CD4-positive, alpha-beta T cell (primary cell): ENCODE measurements around the gene ASCL3. TPM values are rescaled to one million over a fixed set of nuclear protein-coding genes. Genes with fewer than 3 reads are reported as not detected.

Experiments used
- ATAC-seq: fragments of 200-7000 bp; cut with Tn5 transposase; one replicate; pipeline ENCODE4 v1.10.0; 2022; ENCODE audit warnings: mild to moderate bottlenecking; ENCODE audit not compliant: poor library complexity
- CTCF ChIA-PET: fragments of 350-600 bp; sonication (Branson Sonifier 250); formaldehyde crosslinking; loops from one replicate; lab custom pipeline; 2021; ENCODE audit warnings: antibody characterized with exemption, inconsistent platforms; lab: Charles Lee
- POLR2A ChIA-PET: fragments of 350-600 bp; sonication (Branson Sonifier 250); formaldehyde crosslinking; loops from one replicate; lab custom pipeline; 2021; ENCODE audit warnings: antibody characterized with exemption, inconsistent platforms; lab: Charles Lee
- DNase-seq, 14 experiments: peaks; one replicate each; pipeline ENCODE4 v3.0.0-alpha.2; 2013 to 2020; ENCODE audit warnings: mixed read lengths in 2 of 14
- H3K27ac ChIP-seq, 2 donors: one replicate each; pipeline versions ENCODE4 v1.5.1 to v1.7.0; 2013; ENCODE audit warnings: low read length in 2 of 2, low read depth in 1 of 2, mild to moderate bottlenecking in 1 of 2
- H3K27me3 ChIP-seq, 2 experiments: 1 replicate in 1 of 2; 2 replicates in 1 of 2; pipeline versions ENCODE4 v1.6.1 to v1.7.0; 2013; ENCODE audit warnings: low read length in 2 of 2, control low read depth in 1 of 2, mild to moderate bottlenecking in 1 of 2, moderate library complexity in 1 of 2; ENCODE audit not compliant: insufficient read depth in 2 of 2, control insufficient read depth in 1 of 2
- H3K36me3 ChIP-seq: one replicate; pipeline ENCODE4 v1.6.1; 2013; ENCODE audit warnings: low read length, control low read depth; ENCODE audit not compliant: insufficient read depth
- H3K4me1 ChIP-seq: one replicate; pipeline ENCODE4 v1.6.1; 2013; ENCODE audit warnings: low read length, control low read depth; ENCODE audit not compliant: insufficient read depth
- H3K4me3 ChIP-seq: one replicate; pipeline ENCODE4 v1.5.1; 2013; ENCODE audit warnings: mild to moderate bottlenecking, low read length, moderate library complexity
- H3K9me3 ChIP-seq, 2 experiments: 1 replicate in 1 of 2; 2 replicates in 1 of 2; pipeline versions ENCODE4 v1.6.1 to v1.7.0; 2013; ENCODE audit warnings: low read length in 2 of 2, mild to moderate bottlenecking in 2 of 2, control low read depth in 1 of 2, moderate library complexity in 1 of 2; ENCODE audit not compliant: control insufficient read depth in 1 of 2, insufficient read depth in 1 of 2
- H3K27ac Mint-ChIP-seq: one replicate; pipeline ENCODE4 v1.8.0; 2020; ENCODE audit warnings: mixed read lengths
- H3K27me3 Mint-ChIP-seq: one replicate; pipeline ENCODE4 v1.8.0; 2021; ENCODE audit warnings: mixed read lengths
- H3K36me3 Mint-ChIP-seq: one replicate; pipeline ENCODE4 v1.8.0; 2021; ENCODE audit warnings: low read depth, mixed read lengths
- H3K4me1 Mint-ChIP-seq: one replicate; pipeline ENCODE4 v1.8.0; 2021; ENCODE audit warnings: low read depth, mixed read lengths
- H3K4me3 Mint-ChIP-seq: one replicate; pipeline ENCODE4 v1.8.0; 2020; ENCODE audit warnings: mild to moderate bottlenecking, mixed read lengths
- H3K9me3 Mint-ChIP-seq: one replicate; pipeline ENCODE4 v1.8.0; 2020; ENCODE audit warnings: mixed read lengths
- CTCF ChIP-seq: fragments of 200-600 bp; IDR thresholded peaks from one replicate; pipeline ENCODE4 v1.8.0; 2022; ENCODE audit warnings: antibody characterized with exemption, mild to moderate bottlenecking
- intact Hi-C, 2 experiments: fragments of 100-400 bp; cut with DNase I in 1 of 2; cut with micrococcal nuclease in 1 of 2; formaldehyde crosslinking; loops; one replicate each; pipeline versions ENCODE4 v1.15.1 to v1.9.0; 2023 to 2025; cut with DNase I, micrococcal nuclease
- total RNA-seq, 174 experiments: library from RNA in 2 of 174; stranded (reverse) in 2 of 174; gene quantifications; one replicate each; pipeline ENCODE4 v1.2.3 and lab custom pipeline; 2021 to 2026

The ASCL3 gene
- total RNA-seq, 2 experiments from 2014 or later = not detected

GRCh38 chr11:8971196-8971923, 28.5 kb upstream of the ASCL3 start:
- DNase-seq = no peak
- TF ChIP-seq CTCF = no peak
- no peak overlapping the region for H3K27ac Mint-ChIP-seq
- Histone ChIP-seq H3K9me3 (no peaks in the 10 kb centered on the region), H3K27me3 (no peaks in the 10 kb centered on the region), H3K4me3 (no peak overlapping the region), H3K27ac (no peak overlapping the region), H3K36me3 (peaks cover 4% of the 10 kb centered on the region), H3K4me1 (no peaks in the 10 kb centered on the region)
- H3K27me3 Mint-ChIP-seq = no peaks in the 10 kb centered on the region
- POLR2A ChIA-PET = interaction anchor here (1.6 kb wide), 1 partner anchor 12 kb away, joined by 4 read pairs; no protein-coding TSS in a partner anchor
- H3K4me1 Mint-ChIP-seq = no peaks in the 10 kb centered on the region
- peaks cover 5% of the 10 kb centered on the region for H3K36me3 Mint-ChIP-seq
- H3K4me3 Mint-ChIP-seq = no peak overlapping the region
- H3K9me3 Mint-ChIP-seq = no peaks in the 10 kb centered on the region
- intact Hi-C loops = no loop called here
- no peak for ATAC-seq
- CTCF ChIA-PET = interaction anchor here (0.6 kb wide), 1 partner anchor 109 kb away, joined by 4 read pairs; no protein-coding TSS in a partner anchor

GRCh38 chr11:8967184-8967583, 24.4 kb upstream of the ASCL3 start:
- peaks cover 4% of the 10 kb centered on the region for H3K36me3 ChIP-seq
- no peak for ATAC-seq
- H3K9me3 ChIP-seq = no peaks in the 10 kb centered on the region
- H3K9me3 Mint-ChIP-seq = no peaks in the 10 kb centered on the region
- no peaks in the 10 kb centered on the region for H3K27me3 ChIP-seq
- H3K4me3 Mint-ChIP-seq = peak overlapping the region; percentile 75
- no peak overlapping the region for H3K27ac Mint-ChIP-seq
- peak in 2 of 14 experiments; percentile 26 to 34 for DNase-seq
- CTCF ChIA-PET = no interaction called here
- H3K27ac ChIP-seq = no peak overlapping the region
- POLR2A ChIA-PET = no interaction called here
- H3K4me3 ChIP-seq = no peak overlapping the region
- intact Hi-C loops = loop anchor here in 1 of 2 experiments (5.0 to 10.0 kb wide), 2 partner anchors 980 to 1338 kb away; partner anchors contain the start of genes ADM and EIF3F
- H3K4me1 Mint-ChIP-seq = peaks cover 21% of the 10 kb centered on the region
- H3K27me3 Mint-ChIP-seq = no peaks in the 10 kb centered on the region
- no peak for TF ChIP-seq CTCF
- H3K4me1 ChIP-seq = peaks cover 25% of the 10 kb centered on the region
- H3K36me3 Mint-ChIP-seq = peaks cover 13% of the 10 kb centered on the region

- ATAC-seq = peak; percentile 72
These were observed 21.8 kb upstream of the ASCL3 start, which contains the start of gene TMEM9B for GRCh38 chr11:8964324-8965320. TMEM9B (minus strand) TSS chr11:8964442; CDS start chr11:8964313, 129 bp downstream.

More at GRCh38 chr11:8964324-8965320, 21.8 kb upstream of the ASCL3 start, which contains the start of gene TMEM9B:
- H3K27me3 Mint-ChIP-seq = no peaks in the 10 kb centered on the region
- Histone ChIP-seq H3K4me3 (peak within 1 kb of the TSS; percentile 98), H3K4me1 (peaks cover 28% of the 10 kb centered on the region), H3K27me3 (no peaks in the 10 kb centered on the region), H3K27ac (peak within 1 kb of the TSS; percentile 91 to 96), H3K36me3 (peaks cover 8% of the 10 kb centered on the region), H3K9me3 (no peaks in the 10 kb centered on the region)
- TF ChIP-seq CTCF = no peak
- H3K4me1 Mint-ChIP-seq = peaks cover 35% of the 10 kb centered on the region
- peaks cover 23% of the 10 kb centered on the region for H3K36me3 Mint-ChIP-seq
- peak; percentile 50 to 87 (median 70) for DNase-seq
- peak within 1 kb of the TSS; percentile 97 for H3K27ac Mint-ChIP-seq
- H3K4me3 Mint-ChIP-seq = peak within 1 kb of the TSS; percentile 97
- ChIA-PET POLR2A (interaction anchor here (0.7 to 2.6 kb wide), 18 partner anchors 8 to 1893 kb away, joined by 3 to 18 read pairs (median 5); partner anchors contain the start of genes AKIP1, ASCL3, EIF3F and NRIP3), CTCF (interaction anchor here (0.9 to 1.3 kb wide), 2 partner anchors 51 to 281 kb away, joined by 3 read pairs; partner anchors contain the start of gene RPL27A)
- intact Hi-C loops = loop anchor here in 1 of 2 experiments (5.0 to 10.0 kb wide), 6 partner anchors 282 to 1340 kb away; partner anchors contain the start of genes ADM, EIF3F, RPL27A and TRIM66
- no peaks in the 10 kb centered on the region for H3K9me3 Mint-ChIP-seq
